HuH-7.5 (cell line): ENCODE results near the gene CISH.

ENCODE experiments used
- DNase-seq: peaks from one replicate; pipeline ENCODE4 v3.0.0; 2011; ENCODE audit warnings: low spot score

Gene CISH

GRCh38 chr3:50637011-50637410 lies 25.4 kb upstream of the CISH start:
- DNase-seq: no peak

GRCh38 chr3:50635066-50635465 lies 23.5 kb upstream of the CISH start:
- no peak for DNase-seq

- no peak for DNase-seq
Observed at GRCh38 chr3:50633230-50633790, 21.7 kb upstream of the CISH start.

- DNase-seq: no peak
Observed at GRCh38 chr3:50632450-50632849, 20.9 kb upstream of the CISH start.

- no peak for DNase-seq
Observed at GRCh38 chr3:50630877-50631276, 19.3 kb upstream of the CISH start.

GRCh38 chr3:50630394-50630793 lies 18.8 kb upstream of the CISH start:
- no peak for DNase-seq

GRCh38 chr3:50628601-50629000 lies 17.0 kb upstream of the CISH start:
- no peak for DNase-seq

GRCh38 chr3:50627407-50628051 lies 16.0 kb upstream of the CISH start:
- no peak for DNase-seq

GRCh38 chr3:50626401-50626800 lies 14.8 kb upstream of the CISH start:
- no peak for DNase-seq

- DNase-seq: no peak
Observed at GRCh38 chr3:50625231-50626182, 13.9 kb upstream of the CISH start.

GRCh38 chr3:50624634-50625033 lies 13.1 kb upstream of the CISH start:
- DNase-seq: no peak

- no peak for DNase-seq
Observed at GRCh38 chr3:50623840-50624474, 12.4 kb upstream of the CISH start.

- no peak for DNase-seq
Observed at GRCh38 chr3:50622881-50623280, 11.3 kb upstream of the CISH start.

GRCh38 chr3:50620820-50621219 lies 9.2 kb upstream of the CISH start:
- DNase-seq: no peak

GRCh38 chr3:50620420-50620819 lies 8.8 kb upstream of the CISH start:
- DNase-seq: no peak

- DNase-seq: no peak
Observed at GRCh38 chr3:50617911-50618481, 6.4 kb upstream of the CISH start.

GRCh38 chr3:50617096-50617791 lies 5.7 kb upstream of the CISH start, which contains the start of gene MAPKAPK3:
Gene MAPKAPK3, plus strand, starts transcription at chr3:50617151. Its CDS starts 415 bp downstream, at chr3:50617566.
- peak; percentile 80 for DNase-seq

- no peak for DNase-seq
Observed at GRCh38 chr3:50616770-50617095, 5.2 kb upstream of the CISH start.

GRCh38 chr3:50616003-50616769 lies 4.6 kb upstream of the CISH start:
- DNase-seq: peak; percentile 93

- no peak for DNase-seq
Observed at GRCh38 chr3:50615190-50615589, 3.6 kb upstream of the CISH start.
